Ovary (tissue), 9 donors: Measurements from ENCODE around the gene DMGDH. TPM values are rescaled to one million over a fixed set of nuclear protein-coding genes. Genes with fewer than 3 reads are reported as not detected.

ENCODE experiments used
- DNase-seq, 5 donors: peaks; one replicate each; pipeline ENCODE4 v3.0.0-alpha.2; 2019 to 2020
- H3K27ac ChIP-seq, 2 donors: fragments of 200-600 bp; one replicate each; pipeline versions ENCODE4 v1.5.1 to v1.8.0; 2019 to 2022
- H3K27me3 ChIP-seq: fragments of 200-600 bp; one replicate; pipeline ENCODE4 v1.8.0; 2022
- H3K36me3 ChIP-seq: fragments of 200-600 bp; sonication (generic); one replicate; pipeline ENCODE4 v1.5.1; 2019
- H3K4me1 ChIP-seq: one replicate; pipeline ENCODE4 v1.8.1; 2013; ENCODE audit warnings: mild to moderate bottlenecking, moderate library complexity; ENCODE audit not compliant: insufficient read depth
- H3K4me3 ChIP-seq: fragments of 200-600 bp; sonication (generic); one replicate; pipeline ENCODE4 v1.5.1; 2017
- H3K9me3 ChIP-seq, 2 donors: fragments of 200-600 bp in 1 of 2; sonication (generic) in 1 of 2; one replicate each; pipeline versions ENCODE4 v1.5.1 to v1.8.1; 2013 to 2019; ENCODE audit warnings: mild to moderate bottlenecking in 1 of 2, moderate library complexity in 1 of 2
- CTCF ChIP-seq, 3 donors: fragments of 450-650 bp in 2 of 3; fragments of 200-600 bp in 1 of 3; IDR thresholded peaks; one replicate each; pipeline versions ENCODE4 v1.5.1 to v1.8.0; 2016 to 2022; ENCODE audit warnings: antibody characterized with exemption in 3 of 3, mild to moderate bottlenecking in 1 of 3
- EP300 ChIP-seq: sonication (generic); formaldehyde crosslinking; IDR thresholded peaks from one replicate; pipeline ENCODE4 v1.6.1; 2017; ENCODE audit warnings: antibody characterized with exemption
- POLR2A ChIP-seq: fragments of 450-650 bp; IDR thresholded peaks from one replicate; pipeline ENCODE4 v1.6.1; 2017; ENCODE audit warnings: antibody characterized with exemption, mild to moderate bottlenecking, moderate library complexity
- WGBS, 3 donors: extraction: QIAGEN DNeasy Blood & Tissue Kit in 1 of 3; methylation state at CpG; one replicate each; pipeline versions ENCODE4 v1.1.5 to v1.1.7; 2013 to 2017; 5-methylcytosine and 5-hydroxymethylcytosine counted together
- intact Hi-C, 4 donors: fragments of 100-400 bp; cut with DNase I; formaldehyde crosslinking; loops; one replicate each; pipeline versions ENCODE4 v1.11.0 to v1.15.1; 2022 to 2023
- polyA plus RNA-seq, 2 donors: library from polyadenylated mRNA; stranded (reverse); fragments of 200-250 nt in 1 of 2; fragments of 350-450 nt in 1 of 2; fragmentation: Illumina TruSeq in 1 of 2; extraction: RNeasy Lipid Tissue Mini Kit (QIAGEN cat#74804) in 1 of 2; gene quantifications; one replicate each; pipeline ENCODE4 v1.2.3, GENCODE V29; 2013 to 2014
- total RNA-seq, 7 donors: library from RNA; depleted of rRNA in 2 of 7; stranded (reverse); fragments of >200 nt in 2 of 7; fragmentation: NEBNext Ultra II Directional in 3 of 7; extraction: Animal tissue kit (Norgen Biotek cat#: 25700) in 3 of 7; gene quantifications; one replicate each; pipeline versions ENCODE4 v1.1.0 to v1.2.4, GENCODE V29; 2016 to 2023
- donor health status: DM: no; HTN: no; CAD: no; lungs with moderate emphysema.
- donor health status: DM: no; HTN: no; CAD: no.
- donor health status: Bipolar disorder and iron deficiency.
- donor health status: DM: yes; HTN: yes; CAD: no.
- donor health status: DM: no; HTN: no; CAD: no.
- donor health status: DM: yes; HTN: yes; CAD: no.

Gene DMGDH
- total and polyA plus RNA-seq, 9 donors: 2.1 to 5.8 (median 4.2) TPM

DNA sequence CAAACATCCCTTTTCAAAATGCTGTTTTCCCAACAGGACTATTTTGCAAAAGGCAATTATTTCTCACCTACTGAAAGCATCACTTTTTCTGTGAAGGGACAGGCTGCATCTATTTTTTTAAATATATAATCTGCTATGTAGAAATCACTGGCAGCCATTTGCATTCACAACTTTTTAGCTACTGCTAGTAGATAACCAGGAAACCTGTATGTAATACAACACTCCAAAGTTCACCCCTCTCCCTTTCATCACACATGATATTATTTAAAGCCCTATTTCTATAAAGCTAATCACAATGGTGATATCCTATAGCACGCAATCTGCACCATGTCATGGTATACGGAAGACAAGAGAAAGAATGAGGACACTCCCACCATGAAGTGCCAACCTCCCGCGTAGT is 9.8 kb downstream of the DMGDH start:
- Histone ChIP-seq H3K36me3 (no peaks in the 10 kb centered on the region), H3K4me1 (no peaks in the 10 kb centered on the region), H3K27ac (no peak overlapping the region), H3K27me3 (no peaks in the 10 kb centered on the region), H3K9me3 (no peaks in the 10 kb centered on the region), H3K4me3 (no peak overlapping the region)
- intact Hi-C loops: no loop called here
- no peak for DNase-seq
- TF ChIP-seq CTCF (IDR thresholded peaks at IDR 0.05): no peak
- TF ChIP-seq POLR2A: no peak
- no peak for TF ChIP-seq EP300
- 76 to 81% (median 79%) methylated on average over 4 of the region's 4 CpGs for WGBS, 3 donors

- Histone ChIP-seq H3K9me3 (no peaks in the 10 kb centered on the region), H3K27ac (no peak overlapping the region), H3K4me1 (no peaks in the 10 kb centered on the region), H3K4me3 (no peak overlapping the region), H3K27me3 (no peaks in the 10 kb centered on the region), H3K36me3 (no peaks in the 10 kb centered on the region)
- no peak for DNase-seq
- no peak for TF ChIP-seq POLR2A
- no peak for TF ChIP-seq EP300
- TF ChIP-seq CTCF (IDR thresholded peaks at IDR 0.05): no peak
- intact Hi-C loops: no loop called here
Observed at GRCh38 chr5:79056847-79057246, 12.6 kb downstream of the DMGDH start.

DNA sequence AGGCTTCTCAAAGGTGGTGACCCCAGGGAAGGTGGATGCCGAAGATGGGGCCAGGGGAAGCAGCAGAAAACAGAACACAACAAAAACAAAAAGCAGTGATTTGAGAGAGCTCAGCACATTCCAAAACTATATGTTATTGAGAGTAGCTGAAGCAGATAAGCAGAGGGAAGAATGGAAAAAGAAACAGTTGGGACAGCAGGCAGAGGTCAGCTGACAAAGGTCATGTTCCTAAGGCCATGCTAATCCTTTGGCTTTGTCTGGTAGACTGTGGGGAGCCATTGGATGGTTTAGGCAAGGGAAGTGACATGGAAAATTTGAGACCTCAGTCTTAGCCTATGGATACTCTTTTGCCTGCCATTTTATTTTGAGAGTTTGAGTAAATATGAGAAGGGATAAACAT is 14.5 kb downstream of the DMGDH start:
- intact Hi-C loops: no loop called here
- Histone ChIP-seq H3K36me3 (no peaks in the 10 kb centered on the region), H3K27me3 (no peaks in the 10 kb centered on the region), H3K4me3 (no peak overlapping the region), H3K9me3 (no peaks in the 10 kb centered on the region), H3K27ac (no peak overlapping the region), H3K4me1 (no peaks in the 10 kb centered on the region)
- TF ChIP-seq CTCF (IDR thresholded peaks at IDR 0.05) (no peak), POLR2A (no peak)
- 41 to 47% (median 46%) methylated on average over 1 of the region's 1 CpG for WGBS, 3 donors
- no peak for DNase-seq

- no peak for DNase-seq
- Histone ChIP-seq H3K27ac (no peak overlapping the region), H3K4me1 (no peaks in the 10 kb centered on the region), H3K4me3 (no peak overlapping the region), H3K36me3 (no peaks in the 10 kb centered on the region), H3K9me3 (no peaks in the 10 kb centered on the region), H3K27me3 (no peaks in the 10 kb centered on the region)
- intact Hi-C loops: no loop called here
- TF ChIP-seq EP300 (no peak), CTCF (IDR thresholded peaks at IDR 0.05) (no peak), POLR2A (no peak)
- WGBS, 3 donors: 93 to 96% (median 96%) methylated on average over 4 of the region's 4 CpGs
Observed at GRCh38 chr5:79053321-79053720, 16.2 kb downstream of the DMGDH start.

- Histone ChIP-seq H3K4me1 (no peaks in the 10 kb centered on the region), H3K4me3 (no peak overlapping the region), H3K36me3 (no peaks in the 10 kb centered on the region), H3K9me3 (no peaks in the 10 kb centered on the region), H3K27ac (no peak overlapping the region), H3K27me3 (no peaks in the 10 kb centered on the region)
- intact Hi-C loops: no loop called here
- TF ChIP-seq CTCF (IDR thresholded peaks at IDR 0.05): no peak
- no peak for TF ChIP-seq EP300
- TF ChIP-seq POLR2A: no peak
- DNase-seq: no peak
- WGBS, 3 donors: 78 to 85% (median 80%) methylated on average over 3 of the region's 3 CpGs
Observed at GRCh38 chr5:79050498-79050897, 19.0 kb downstream of the DMGDH start.
